Measurements from ENCODE around the gene CLUH. TPM values are rescaled to one million over a fixed set of nuclear protein-coding genes. Genes with fewer than 3 reads are reported as not detected.

CLUH gene
- 10 to 100 TPM; 25.3 to 43.6 (median 35.3) TPM for polyA plus RNA-seq (ENCODE audit: insufficient read length in 10 of 10)
- long read RNA-seq, donor 1 = 0 reads
- long read RNA-seq, donor 2 = 0 reads
- long read RNA-seq, donor 3 = 0 reads
- long read RNA-seq, donor 4 = 0 reads
- long read RNA-seq, donor 5, partial matches to known transcripts = 5 of 6 reads
- long read RNA-seq, donor 5, other reads (novel, unspliced or antisense) = 0 of 6 reads
- long read RNA-seq, donor 6 = 0 reads
- long read RNA-seq, donor 7 = 0 reads
- long read RNA-seq, donor 8 = 0 reads
- long read RNA-seq, donor 9 = 0 reads

GRCh38 chr17:2711608-2712299 is at the start of gene CLUH:
Gene CLUH (minus strand): TSS chr17:2711764. CDS start chr17:2711661, 103 bp downstream.
- DNase-seq = peak; percentile 98 to 99 (median 98)

DNA sequence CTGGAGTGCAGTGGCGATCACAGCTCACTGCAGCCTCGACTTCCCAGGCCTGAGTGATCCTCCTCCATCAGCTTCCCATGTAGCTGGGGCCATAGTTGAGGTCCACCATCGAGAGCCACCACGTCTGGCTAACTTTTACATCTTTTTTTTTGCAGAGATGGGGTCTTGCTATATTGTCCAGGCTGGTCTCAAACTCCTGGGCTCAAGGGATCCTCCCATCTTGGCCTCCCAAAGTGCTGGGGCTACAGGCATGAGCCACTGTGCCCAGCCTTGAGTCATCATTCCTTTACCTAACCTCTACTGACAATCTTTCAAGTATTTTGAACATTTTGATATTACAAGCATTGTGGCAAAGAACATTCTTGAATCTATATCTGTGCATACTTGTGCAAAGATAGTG is 47.3 kb upstream of the CLUH start:
- DNase-seq = no peak

DNA sequence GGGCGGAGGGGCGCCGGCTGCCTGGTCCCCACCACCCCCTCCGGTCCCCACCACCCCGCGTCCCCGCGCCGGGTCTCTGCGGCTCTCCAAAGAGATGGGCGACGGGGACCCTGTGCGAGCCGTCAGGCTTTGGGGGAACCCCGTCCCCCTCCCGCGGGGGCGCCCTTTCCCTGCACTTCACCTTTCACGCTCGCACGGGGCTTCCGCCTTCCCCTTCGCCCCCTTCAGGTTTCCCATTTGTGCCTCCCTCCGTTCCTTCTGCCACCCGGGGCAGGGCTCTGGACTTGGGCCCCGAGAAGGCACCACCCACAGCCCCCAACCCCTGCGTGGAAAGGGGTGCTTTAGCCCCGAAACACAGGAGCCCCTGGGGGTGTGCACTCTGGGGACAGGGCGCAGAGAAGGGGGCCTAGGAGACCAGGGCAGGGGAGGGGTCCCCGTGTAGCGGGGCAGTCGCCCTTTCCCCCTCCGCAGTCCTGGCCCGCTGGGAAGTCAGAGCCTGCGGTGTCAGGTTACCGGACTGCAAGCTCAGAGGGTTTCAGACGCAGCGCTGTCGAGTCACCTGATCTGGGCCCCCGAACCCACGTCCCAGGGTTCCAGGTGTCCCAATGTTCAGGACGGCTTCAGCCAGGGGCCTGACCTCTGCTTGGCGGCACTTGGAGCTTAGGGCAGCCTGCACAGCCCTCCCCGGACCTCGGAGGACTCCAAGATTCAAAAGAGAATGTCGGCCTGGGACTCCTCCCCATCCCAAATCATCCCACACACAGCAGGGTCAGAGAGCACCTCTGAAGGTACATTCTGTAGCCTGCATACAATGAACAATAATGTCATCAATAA is 44.5 kb upstream of the CLUH start:
- DNase-seq = no peak

DNA sequence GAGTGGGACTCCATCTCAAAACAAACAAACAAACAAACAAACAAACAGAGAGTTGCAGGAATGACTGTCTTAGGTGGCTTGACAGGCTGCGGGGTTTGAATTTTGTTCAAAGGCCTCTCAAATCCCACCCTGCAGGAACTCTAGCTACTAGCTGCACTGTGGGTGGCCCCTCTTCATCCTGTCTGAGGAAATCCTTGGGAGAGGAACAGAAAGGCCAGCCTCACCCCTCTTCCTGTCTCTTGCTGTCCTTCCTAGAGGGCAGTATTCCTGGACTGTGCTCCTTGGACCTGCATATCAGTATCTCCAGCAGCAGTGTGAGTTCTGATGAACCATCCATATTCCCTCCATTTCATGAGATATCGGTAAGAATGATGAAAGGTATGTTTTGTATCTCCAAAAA is 39.9 kb upstream of the CLUH start:
- no peak for DNase-seq

DNA sequence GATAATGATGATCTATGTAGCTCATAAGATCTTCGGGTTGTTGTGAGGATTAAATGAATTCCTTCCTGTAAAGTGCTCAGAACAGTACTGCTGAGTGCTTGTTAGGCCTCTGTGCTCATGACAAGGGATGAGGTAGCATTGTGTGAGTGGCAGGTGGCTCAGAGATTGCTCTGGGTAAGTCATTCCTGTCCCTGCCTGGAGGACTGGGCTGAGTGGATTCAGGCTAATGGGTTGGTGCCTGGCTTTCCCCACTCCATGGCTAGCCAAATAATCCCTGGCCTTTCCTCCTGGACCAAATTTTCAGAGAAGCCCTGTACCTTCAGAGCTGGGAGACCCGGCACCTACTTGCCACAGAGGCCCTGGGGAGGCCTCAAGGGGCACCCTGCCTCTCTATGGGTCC is 39.2 kb upstream of the CLUH start:
- DNase-seq = no peak

DNA sequence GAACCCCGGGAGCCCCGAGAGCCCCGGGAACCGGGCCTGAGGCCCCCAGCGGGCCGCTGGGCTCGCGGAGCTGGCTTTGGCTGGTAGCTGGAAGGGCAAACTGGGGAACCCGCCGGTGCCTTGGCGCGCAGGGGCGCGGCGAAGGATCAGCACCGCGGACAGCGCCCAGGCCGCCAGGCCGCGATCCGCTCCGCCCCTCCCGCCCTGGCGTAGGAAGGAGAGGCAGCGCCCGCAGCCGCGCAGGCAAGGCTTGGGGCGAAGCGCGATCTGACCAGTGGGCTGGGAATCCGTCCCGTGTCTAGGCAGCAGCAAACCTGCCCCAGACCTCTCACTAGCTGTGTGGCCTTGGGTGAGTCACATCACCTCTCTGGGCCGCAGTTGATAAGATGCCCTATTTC is 38.2 kb upstream of the CLUH start:
- peak; percentile 49 to 87 (median 85) for DNase-seq

- DNase-seq = no peak
These were observed 37.7 kb upstream of the CLUH start, which contains the start of gene CCDC92B for GRCh38 chr17:2749058-2749783. Gene CCDC92B (minus strand): TSS chr17:2749652. CDS start chr17:2735145, 14,507 bp downstream.

DNA sequence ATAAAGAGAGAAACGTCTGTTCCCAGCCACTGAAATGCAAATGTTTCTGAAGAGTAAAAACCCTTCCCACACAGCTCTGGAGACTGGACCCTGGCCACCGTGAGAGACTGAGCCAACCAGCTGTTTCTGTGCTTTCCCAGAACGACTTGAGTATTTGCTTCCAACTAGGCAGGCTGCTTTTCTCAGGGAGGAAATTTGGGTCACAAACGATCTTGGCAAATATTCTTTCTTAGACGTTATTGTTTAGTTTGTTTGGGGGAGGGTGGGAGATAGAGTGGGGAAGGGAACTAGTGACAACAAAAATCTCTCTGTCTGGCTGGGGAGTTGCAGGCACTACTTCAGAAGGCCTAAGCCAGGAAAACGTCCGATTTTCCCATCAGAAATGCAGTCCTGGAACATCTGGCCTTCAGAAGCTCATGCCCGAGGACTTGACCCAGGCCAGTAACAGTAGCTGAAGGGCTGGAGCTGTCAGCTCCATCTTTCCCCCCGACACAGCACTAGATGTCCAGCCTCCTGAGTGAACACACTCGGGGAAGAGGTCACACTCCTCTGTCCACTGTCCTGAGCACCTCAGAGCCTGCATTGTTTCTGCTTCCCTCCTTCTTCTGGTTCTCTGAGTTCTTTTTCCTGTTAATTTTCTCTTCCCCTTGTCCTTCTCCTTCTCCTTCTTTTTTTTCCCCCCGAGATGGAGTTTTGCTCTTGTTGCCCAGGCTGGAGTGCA is 33.9 kb upstream of the CLUH start:
- peak; percentile 67 to 93 (median 87) for DNase-seq

GRCh38 chr17:2737693-2738092 is 26.1 kb upstream of the CLUH start:
- DNase-seq = no peak

- no peak for DNase-seq
These were observed 25.4 kb upstream of the CLUH start for GRCh38 chr17:2736956-2737355.

GRCh38 chr17:2735896-2736295 is 24.3 kb upstream of the CLUH start:
- DNase-seq = no peak

DNA sequence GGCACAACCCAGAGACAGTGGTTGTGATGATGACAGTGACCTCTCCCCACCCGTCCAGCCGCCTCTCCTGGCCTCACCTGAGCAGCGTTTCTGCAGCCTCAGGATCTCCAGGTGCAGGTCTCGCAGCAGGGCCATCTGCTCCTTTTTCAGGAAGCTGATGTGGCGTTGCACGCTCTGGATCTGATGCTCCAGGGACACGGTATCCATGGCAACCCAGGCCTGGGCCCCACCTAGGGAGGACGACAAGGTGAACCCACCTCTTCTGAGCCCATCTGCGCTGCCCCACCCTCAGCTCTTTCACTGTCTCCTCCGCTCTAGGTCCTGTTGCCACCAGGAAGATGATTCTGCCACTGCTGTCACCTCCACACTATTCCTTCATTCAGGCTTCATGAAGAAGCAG is 23.4 kb upstream of the CLUH start:
- DNase-seq = no peak

DNA sequence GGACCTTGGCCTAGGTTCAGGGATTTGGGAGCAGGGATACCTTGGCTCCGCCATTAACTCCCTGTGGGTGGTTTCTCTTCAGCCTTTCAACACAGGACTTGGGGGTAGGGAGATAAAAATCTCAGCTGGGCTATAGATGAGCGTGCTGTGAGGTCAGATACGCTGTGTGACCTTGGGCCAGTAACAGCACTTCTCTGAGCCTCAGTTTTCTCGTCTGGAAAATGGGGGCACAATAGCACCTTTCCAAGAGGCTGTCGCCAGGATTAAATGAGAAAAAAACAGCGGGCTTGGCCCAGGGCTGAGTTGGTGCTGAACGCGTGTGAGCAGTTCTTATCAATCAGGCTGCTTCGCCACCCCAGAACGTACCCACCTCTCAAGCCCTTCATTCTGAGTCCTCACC is 20.2 kb upstream of the CLUH start:
- DNase-seq = no peak

DNA sequence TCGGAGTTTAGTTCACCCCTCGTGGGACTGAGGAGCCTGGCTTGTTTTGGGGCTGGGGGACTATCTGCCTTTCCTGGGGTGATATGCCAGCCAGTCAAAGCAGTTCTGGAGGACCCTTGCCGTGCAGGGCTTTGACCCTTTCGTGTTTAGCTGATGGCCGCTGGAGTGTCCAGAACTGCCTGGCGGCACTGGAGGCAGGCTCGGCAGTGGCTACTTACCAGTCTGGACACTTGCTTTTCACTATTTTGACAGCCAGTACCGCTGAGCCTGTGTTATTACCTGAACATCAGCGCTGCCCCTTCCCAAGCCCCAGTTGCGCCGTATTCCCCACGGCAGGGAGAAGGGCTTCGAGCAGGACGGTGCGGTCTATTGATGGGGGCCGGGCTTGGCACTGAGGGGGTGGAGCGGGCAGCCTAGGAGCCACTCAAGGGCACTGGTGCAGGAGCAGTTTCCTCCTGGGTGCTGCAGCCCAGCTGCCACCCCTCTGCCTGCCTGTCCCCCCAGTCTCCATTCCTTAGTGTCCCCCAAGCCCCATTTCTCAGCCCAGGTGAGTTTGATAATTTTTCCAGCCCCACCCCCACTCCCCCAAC is 19.3 kb upstream of the CLUH start:
- no peak for DNase-seq

DNA sequence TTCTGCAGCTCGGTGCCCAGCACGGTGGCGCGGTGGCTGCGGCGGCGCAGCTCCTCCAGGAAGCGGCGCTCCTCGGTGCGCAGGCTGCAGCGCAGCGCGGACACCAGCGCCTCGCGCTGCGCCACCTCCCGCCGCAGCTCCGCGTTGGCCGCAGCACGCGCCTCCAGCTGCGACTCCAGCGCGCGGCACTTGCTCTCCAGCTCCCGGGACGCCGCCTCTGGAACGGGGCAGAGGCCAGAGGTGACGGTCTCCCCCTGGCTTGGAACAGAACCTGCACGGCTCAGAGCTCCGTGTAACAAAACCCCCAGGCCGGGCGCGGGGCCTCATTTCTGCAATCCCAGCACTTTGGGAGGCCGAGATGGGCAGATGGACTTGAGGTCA is 13.2 kb upstream of the CLUH start:
- peak in 2 of 3 donors; percentile 59 to 79 for DNase-seq

GRCh38 chr17:2723997-2724783 is 12.6 kb upstream of the CLUH start:
- peak in 2 of 3 donors; percentile 56 to 84 for DNase-seq

DNA sequence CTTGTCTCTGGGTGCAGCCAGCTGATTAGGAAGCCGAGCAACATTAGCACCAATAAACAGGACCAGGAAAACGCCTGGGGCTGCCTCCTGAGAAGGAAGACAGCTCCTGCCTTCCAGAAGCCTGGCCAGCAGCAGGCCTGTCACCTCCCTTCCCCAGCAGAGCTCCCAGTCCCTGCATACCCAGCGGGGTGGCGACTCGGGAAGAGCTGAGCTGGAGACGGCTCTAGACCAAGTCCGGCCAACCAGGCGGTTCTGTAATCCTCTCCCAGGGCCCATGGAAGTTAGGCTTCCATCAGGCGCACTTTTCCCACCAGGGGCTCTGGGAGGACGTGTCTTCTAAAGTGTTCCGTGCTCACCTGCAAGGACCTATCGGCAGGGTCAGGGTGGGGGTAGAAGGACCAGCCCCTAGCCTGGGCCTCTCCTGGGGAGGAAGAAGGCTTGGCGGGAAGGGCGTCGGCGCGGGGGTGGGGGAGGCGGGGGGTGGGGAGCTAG is 12.0 kb upstream of the CLUH start:
- peak in 1 of 3 donors; percentile 42 for DNase-seq

GRCh38 chr17:2722611-2723010 is 11.0 kb upstream of the CLUH start:
- DNase-seq = no peak

DNA sequence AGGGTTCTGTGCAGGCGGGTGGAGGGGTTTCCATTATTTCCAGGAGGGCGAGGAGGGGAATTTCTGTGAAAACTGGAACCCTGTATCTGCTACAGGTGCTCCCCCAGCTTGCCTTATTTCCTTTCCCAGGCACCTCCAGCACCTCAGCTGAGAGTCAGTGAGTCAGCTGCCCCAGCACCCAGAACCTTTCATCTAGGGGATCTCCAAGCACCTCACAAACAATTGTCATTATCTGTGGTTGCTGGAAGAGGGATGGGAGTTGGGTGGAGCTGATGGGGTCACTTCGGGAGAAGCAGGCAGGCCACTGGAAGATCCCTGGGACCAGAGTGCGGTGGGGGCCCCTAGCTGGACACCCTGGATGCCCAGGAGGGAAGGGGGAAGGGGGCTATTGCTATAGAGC is 10.0 kb upstream of the CLUH start:
- DNase-seq = no peak

GRCh38 chr17:2719861-2720260 is 8.3 kb upstream of the CLUH start:
- DNase-seq = no peak
